Uterus (tissue), 4 donors: ENCODE data around the gene PSKH1. TPM values are rescaled to one million over a fixed set of nuclear protein-coding genes. Genes with fewer than 3 reads are reported as not detected.
"Not testable (repeated sequence)": the region's sequence is repeated elsewhere in the genome, so short reads cannot be mapped to it uniquely, and the experiment has no call there.

Experiments
- DNase-seq, 2 donors: peaks; one replicate each; pipeline ENCODE4 v3.0.0-alpha.2; 2019 to 2020
- H3K27ac ChIP-seq, 2 donors: fragments of 200-600 bp; sonication (generic); 1 replicate in 1 of 2; 2 replicates in 1 of 2; pipeline ENCODE4 v1.5.1; 2016 to 2018
- H3K27me3 ChIP-seq, 2 donors: fragments of 200-600 bp; sonication (generic); one replicate each; pipeline ENCODE4 v1.5.1; 2018 to 2019; ENCODE audit warnings: control low read depth in 1 of 2
- H3K36me3 ChIP-seq, 2 donors: fragments of 200-600 bp; sonication (generic); one replicate each; pipeline ENCODE4 v1.5.1; 2019; ENCODE audit warnings: control low read depth in 1 of 2
- H3K4me1 ChIP-seq, 2 donors: fragments of 200-600 bp; sonication (generic); one replicate each; pipeline ENCODE4 v1.5.1; 2018 to 2019; ENCODE audit warnings: control low read depth in 1 of 2
- H3K4me3 ChIP-seq, 2 donors: fragments of 200-600 bp; sonication (generic); 1 replicate in 1 of 2; 2 replicates in 1 of 2; pipeline ENCODE4 v1.5.1; 2018 to 2019; ENCODE audit warnings: mild to moderate bottlenecking in 1 of 2
- H3K9me3 ChIP-seq, 2 donors: fragments of 200-600 bp; sonication (generic); one replicate each; pipeline ENCODE4 v1.5.1; 2019; ENCODE audit warnings: control low read depth in 1 of 2
- CTCF ChIP-seq, 4 experiments: fragments of 200-600 bp in 2 of 4; fragments of 450-650 bp in 2 of 4; sonication (generic) in 2 of 4; IDR thresholded peaks; one replicate each; pipeline ENCODE4 v1.5.1; 2016 to 2019; ENCODE audit warnings: antibody characterized with exemption in 4 of 4, mild to moderate bottlenecking in 2 of 4, moderate library complexity in 1 of 4
- POLR2A ChIP-seq, 2 donors: fragments of 450-650 bp; IDR thresholded peaks; one replicate each; pipeline ENCODE4 v1.6.1; 2016; ENCODE audit warnings: antibody characterized with exemption in 2 of 2, mild to moderate bottlenecking in 1 of 2, moderate library complexity in 1 of 2
- intact Hi-C: fragments of 100-400 bp; cut with DNase I; formaldehyde crosslinking; loops from one replicate; pipeline ENCODE4 v1.15.1; 2023; ENCODE audit warnings: low total_unique reads
- total RNA-seq, 4 donors: library from RNA; depleted of rRNA in 3 of 4; stranded (reverse); fragments of >200 nt in 3 of 4; gene quantifications; one replicate each; pipeline versions ENCODE4 v1.1.0 to v1.2.4, GENCODE V29; 2014 to 2023
- donor health status: DM: yes; HTN: yes; CAD: no.

PSKH1 gene
- total RNA-seq, 4 donors from 2014 or later = 3.1 to 34.3 (median 24.5) TPM

DNA sequence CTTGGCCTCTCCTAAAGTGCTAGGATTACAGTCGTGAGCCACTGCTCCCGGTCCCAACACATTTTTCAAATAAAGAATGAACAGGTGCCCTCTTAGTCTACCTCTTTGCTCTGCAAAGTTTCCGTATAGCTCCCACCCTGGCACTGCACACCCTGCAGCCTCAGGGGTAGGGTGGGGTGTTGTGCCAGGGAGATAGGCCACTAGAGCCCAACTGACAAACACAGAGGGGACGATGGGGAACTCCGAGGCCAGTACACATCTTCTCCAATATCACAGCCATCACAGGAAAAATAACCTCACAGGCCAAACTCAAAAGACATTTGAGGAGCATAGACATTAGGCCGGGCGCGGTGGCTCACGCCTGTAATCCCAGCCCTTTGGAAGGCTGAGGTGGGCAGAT lies 78.1 kb downstream of the PSKH1 start:
- Histone ChIP-seq H3K36me3 (no peaks in the 10 kb centered on the region), H3K4me3 (no peak overlapping the region), H3K27me3 (no peaks in the 10 kb centered on the region), H3K4me1 (peaks cover 2 to 9% of the 10 kb centered on the region in 2 donors), H3K9me3 (no peaks in the 10 kb centered on the region), H3K27ac (no peak overlapping the region)
- intact Hi-C loops = no loop called here
- no peak for DNase-seq
- TF ChIP-seq POLR2A (IDR thresholded peaks at IDR 0.05) (no peak), CTCF (IDR thresholded peaks at IDR 0.05) (no peak)

DNA sequence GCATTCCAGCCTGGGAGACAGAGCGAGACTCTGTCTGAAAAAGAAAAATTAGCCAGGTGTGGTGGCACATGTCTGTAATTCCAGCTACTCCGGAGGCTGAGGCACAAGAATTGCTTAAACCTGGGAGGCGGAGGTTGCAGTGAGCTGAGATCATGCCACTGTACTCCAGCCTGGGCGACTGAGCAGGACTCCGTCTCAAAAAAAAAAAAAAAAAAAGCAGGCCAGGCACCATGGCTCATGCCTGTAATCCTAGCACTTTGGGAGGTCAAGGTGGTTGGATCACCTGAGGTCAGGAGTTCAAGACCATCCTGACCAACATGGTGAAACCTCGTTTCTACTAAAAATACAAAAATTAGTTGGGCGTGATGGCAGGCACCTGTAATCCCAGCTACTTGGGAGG lies 79.2 kb downstream of the PSKH1 start:
- H3K27ac ChIP-seq, H3K4me1 ChIP-seq, H3K4me3 ChIP-seq, intact Hi-C loops, H3K9me3 ChIP-seq, DNase-seq, H3K36me3 ChIP-seq, H3K27me3 ChIP-seq: not testable (repeated sequence)

GRCh38 chr16:67975321-67976105 lies 82.5 kb downstream of the PSKH1 start:
- Histone ChIP-seq H3K27ac (no peak overlapping the region), H3K4me1 (no peaks in the 10 kb centered on the region), H3K4me3 (no peak overlapping the region), H3K9me3 (no peaks in the 10 kb centered on the region), H3K27me3 (no peaks in the 10 kb centered on the region), H3K36me3 (no peaks in the 10 kb centered on the region)
- no peak for DNase-seq
- TF ChIP-seq CTCF (IDR thresholded peaks at IDR 0.05) (no peak), POLR2A (IDR thresholded peaks at IDR 0.05) (no peak)
- intact Hi-C loops = no loop called here

GRCh38 chr16:67976205-67976604 lies 83.2 kb downstream of the PSKH1 start:
- Histone ChIP-seq H3K4me3 (no peak overlapping the region), H3K9me3 (no peaks in the 10 kb centered on the region), H3K36me3 (no peaks in the 10 kb centered on the region), H3K4me1 (no peaks in the 10 kb centered on the region), H3K27me3 (no peaks in the 10 kb centered on the region), H3K27ac (no peak overlapping the region)
- intact Hi-C loops = no loop called here
- DNase-seq = no peak
- TF ChIP-seq POLR2A (IDR thresholded peaks at IDR 0.05) (no peak), CTCF (IDR thresholded peaks at IDR 0.05) (no peak)

DNA sequence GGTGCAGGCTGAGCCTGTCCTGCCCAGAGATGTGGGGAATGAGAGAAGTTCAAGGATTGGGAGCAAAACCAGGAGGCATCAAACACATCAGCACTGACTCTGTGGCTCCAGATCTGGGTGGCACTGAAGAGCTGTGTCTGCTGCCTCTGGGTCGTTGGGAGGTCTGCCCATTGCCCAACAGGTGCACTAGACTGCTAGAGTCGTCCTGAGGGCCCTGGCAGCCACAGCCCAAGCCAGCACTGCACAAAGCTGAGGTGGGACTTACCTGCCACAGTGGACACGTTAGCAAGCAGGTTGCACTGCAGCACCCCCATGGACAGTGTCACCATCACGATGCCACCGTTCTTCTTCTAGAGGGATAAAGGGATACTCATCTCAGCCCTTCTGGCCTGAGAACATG lies 84.0 kb downstream of the PSKH1 start:
- TF ChIP-seq POLR2A (IDR thresholded peaks at IDR 0.05) (no peak), CTCF (IDR thresholded peaks at IDR 0.05) (no peak)
- Histone ChIP-seq H3K27me3 (no peaks in the 10 kb centered on the region), H3K4me3 (no peak overlapping the region), H3K4me1 (no peaks in the 10 kb centered on the region), H3K36me3 (no peaks in the 10 kb centered on the region), H3K27ac (no peak overlapping the region), H3K9me3 (no peaks in the 10 kb centered on the region)
- no peak for DNase-seq
- intact Hi-C loops = no loop called here
